Chondrocyte (in vitro differentiated cells): ENCODE results near the gene PCSK1. TPM values are rescaled to one million over a fixed set of nuclear protein-coding genes. Genes with fewer than 3 reads are reported as not detected.

ENCODE experiments used
- DNase-seq: peaks from one replicate; pipeline ENCODE4 v3.0.0; 2021; ENCODE audit warnings: mixed read lengths, low spot score
- H3K27ac Mint-ChIP-seq: one replicate; pipeline ENCODE4 v1.8.0; 2021; ENCODE audit warnings: mild to moderate bottlenecking, moderate library complexity, mixed read lengths; ENCODE audit not compliant: unreplicated experiment
- H3K27me3 Mint-ChIP-seq: 2 replicates; pipeline ENCODE4 v1.8.0; 2021; ENCODE audit warnings: low read depth, mixed read lengths
- H3K36me3 Mint-ChIP-seq: 2 replicates; pipeline ENCODE4 v1.8.0; 2021; ENCODE audit warnings: low read depth, mixed read lengths
- H3K4me1 Mint-ChIP-seq: 2 replicates; pipeline ENCODE4 v1.8.0; 2021; ENCODE audit warnings: low read depth, mild to moderate bottlenecking, mixed read lengths
- H3K4me3 Mint-ChIP-seq: one replicate; pipeline ENCODE4 v1.8.0; 2021; ENCODE audit warnings: mild to moderate bottlenecking, moderate library complexity, mixed read lengths; ENCODE audit not compliant: unreplicated experiment
- H3K9me3 Mint-ChIP-seq: 2 replicates; pipeline ENCODE4 v1.8.0; 2021; ENCODE audit warnings: low read depth, mixed read lengths
- CTCF ChIP-seq: fragments of 200-600 bp; sonication (generic); IDR thresholded peaks from 2 replicates; pipeline ENCODE4 v1.5.0; 2021; ENCODE audit warnings: antibody characterized with exemption, mild to moderate bottlenecking, moderate library complexity
- total RNA-seq: library from RNA; stranded (reverse); gene quantifications from 3 replicates; pipeline ENCODE4 v1.2.1, GENCODE V29; 2021

The PCSK1 gene
- total RNA-seq, 1 donor from 2014 or later, result 0.05 TPM

GRCh38 chr5:96440185-96440538 is 7.1 kb upstream of the PCSK1 start:
- Mint-ChIP-seq H3K4me3 (no peak overlapping the region), H3K27me3 (peaks cover 64% of the 10 kb centered on the region), H3K36me3 (peaks cover 2% of the 10 kb centered on the region), H3K27ac (no peak overlapping the region), H3K4me1 (no peaks in the 10 kb centered on the region), H3K9me3 (no peaks in the 10 kb centered on the region)
- TF ChIP-seq CTCF, result no peak
- no peak for DNase-seq

- DNase-seq, result no peak
- peak; percentile 63 for TF ChIP-seq CTCF
- Mint-ChIP-seq H3K4me1 (peaks cover under 1% of the 10 kb centered on the region), H3K27ac (no peak overlapping the region), H3K9me3 (no peaks in the 10 kb centered on the region), H3K4me3 (no peak overlapping the region), H3K36me3 (peaks cover 2% of the 10 kb centered on the region), H3K27me3 (peaks cover 63% of the 10 kb centered on the region)
Measured at GRCh38 chr5:96439477-96440184, 6.6 kb upstream of the PCSK1 start.

GRCh38 chr5:96434201-96434645 is 1.2 kb upstream of the PCSK1 start:
- H3K4me1 Mint-ChIP-seq, result peaks cover 29% of the 10 kb centered on the region
- peaks cover 72% of the 10 kb centered on the region for H3K27me3 Mint-ChIP-seq
- peak; percentile 37 for TF ChIP-seq CTCF
- H3K4me3 Mint-ChIP-seq, result no peak overlapping the region
- no peaks in the 10 kb centered on the region for H3K36me3 Mint-ChIP-seq
- DNase-seq, result no peak
- no peak overlapping the region for H3K27ac Mint-ChIP-seq
- H3K9me3 Mint-ChIP-seq, result no peaks in the 10 kb centered on the region

- DNase-seq, result no peak
- Mint-ChIP-seq H3K36me3 (no peaks in the 10 kb centered on the region), H3K9me3 (no peaks in the 10 kb centered on the region), H3K27ac (no peak overlapping the region), H3K27me3 (peaks cover 58% of the 10 kb centered on the region), H3K4me3 (peak overlapping the region; percentile 10), H3K4me1 (peaks cover 29% of the 10 kb centered on the region)
- no peak for TF ChIP-seq CTCF
Measured at GRCh38 chr5:96432216-96433065, 607 bp downstream of the PCSK1 start.

GRCh38 chr5:96431376-96432187 is 1.5 kb downstream of the PCSK1 start:
- no peaks in the 10 kb centered on the region for H3K9me3 Mint-ChIP-seq
- peaks cover 29% of the 10 kb centered on the region for H3K4me1 Mint-ChIP-seq
- TF ChIP-seq CTCF, result no peak
- H3K27ac Mint-ChIP-seq, result no peak overlapping the region
- no peaks in the 10 kb centered on the region for H3K36me3 Mint-ChIP-seq
- no peak for DNase-seq
- peaks cover 53% of the 10 kb centered on the region for H3K27me3 Mint-ChIP-seq
- no peak overlapping the region for H3K4me3 Mint-ChIP-seq
